Breast epithelium (tissue), 4 donors: ENCODE measurements around the gene CHRDL1. TPM values are rescaled to one million over a fixed set of nuclear protein-coding genes. Genes with fewer than 3 reads are reported as not detected.
A peak's percentile ranks its signal among the peaks of the same experiment; 100 is the strongest.

Experiments
- DNase-seq, 2 donors: peaks; one replicate each; pipeline ENCODE4 v3.0.0-alpha.2; 2019; ENCODE audit warnings: low spot score in 2 of 2
- H3K27ac ChIP-seq, 2 donors: fragments of 200-600 bp; sonication (generic) in 1 of 2; one replicate each; pipeline ENCODE4 v1.5.1; 2016 to 2019; ENCODE audit warnings: mild to moderate bottlenecking in 1 of 2
- H3K27me3 ChIP-seq, 2 donors: fragments of 200-600 bp; sonication (generic) in 1 of 2; one replicate each; pipeline versions ENCODE4 v1.5.1 to v1.6.0; 2017 to 2019; ENCODE audit warnings: control low read depth in 1 of 2, mild to moderate bottlenecking in 1 of 2
- H3K36me3 ChIP-seq: fragments of 200-600 bp; one replicate; pipeline ENCODE4 v1.5.1; 2019
- H3K4me1 ChIP-seq, 2 donors: fragments of 200-600 bp; sonication (generic); one replicate each; pipeline ENCODE4 v1.5.1; 2016 to 2019; ENCODE audit warnings: control low read depth in 1 of 2
- H3K4me3 ChIP-seq, 3 donors: fragments of 200-600 bp; sonication (generic); 1 replicate in 2 of 3; 2 replicates in 1 of 3; pipeline ENCODE4 v1.5.1; 2016 to 2019; ENCODE audit warnings: mild to moderate bottlenecking in 3 of 3, moderate library complexity in 2 of 3
- H3K9me3 ChIP-seq, 2 donors: fragments of 200-600 bp; sonication (generic) in 1 of 2; one replicate each; pipeline ENCODE4 v1.5.1; 2016 to 2019; ENCODE audit warnings: control low read depth in 1 of 2
- POLR2A ChIP-seq: fragments of 450-650 bp; IDR thresholded peaks from one replicate; pipeline ENCODE4 v1.6.1; 2016; ENCODE audit warnings: antibody characterized with exemption, mild to moderate bottlenecking, moderate library complexity
- POLR2AphosphoS5 ChIP-seq, 3 donors: sonication (generic); formaldehyde crosslinking; IDR thresholded peaks; one replicate each; pipeline ENCODE4 v1.6.1; 2017; ENCODE audit warnings: antibody characterized with exemption in 3 of 3
- intact Hi-C: fragments of 100-400 bp; cut with DNase I; formaldehyde crosslinking; loops from one replicate; pipeline ENCODE4 v1.15.1; 2023; ENCODE audit warnings: low total_unique reads
- total RNA-seq, 3 donors: library from RNA; depleted of rRNA; stranded (reverse); fragments of >200 nt; gene quantifications; one replicate each; pipeline ENCODE4 v1.1.0, GENCODE V29; 2016
- TF ChIP-seq, protein P1 (sequence below), 3 donors: fragments of 450-650 bp; IDR thresholded peaks; one replicate each; pipeline ENCODE4 v1.5.1; 2016 to 2017; ENCODE audit warnings: antibody characterized with exemption in 3 of 3, mild to moderate bottlenecking in 3 of 3, moderate library complexity in 3 of 3

Gene CHRDL1
- total RNA-seq, 3 donors from 2014 or later: 37.3 to 396 (median 72.1) TPM

- Histone ChIP-seq H3K9me3 (no peaks in the 10 kb centered on the region), H3K4me1 (no peaks in the 10 kb centered on the region), H3K36me3 (no peaks in the 10 kb centered on the region), H3K27me3 (peaks cover 0 to 54% of the 10 kb centered on the region in 2 donors), H3K27ac (peak overlapping the region in 1 of 2 donors; percentile 43), H3K4me3 (no peak overlapping the region)
- no peak for DNase-seq
- intact Hi-C loops: no loop called here
- TF ChIP-seq POLR2AphosphoS5 (IDR thresholded peaks at IDR 0.05) (no peak), POLR2A (no peak)
- TF ChIP-seq, protein P1, sequence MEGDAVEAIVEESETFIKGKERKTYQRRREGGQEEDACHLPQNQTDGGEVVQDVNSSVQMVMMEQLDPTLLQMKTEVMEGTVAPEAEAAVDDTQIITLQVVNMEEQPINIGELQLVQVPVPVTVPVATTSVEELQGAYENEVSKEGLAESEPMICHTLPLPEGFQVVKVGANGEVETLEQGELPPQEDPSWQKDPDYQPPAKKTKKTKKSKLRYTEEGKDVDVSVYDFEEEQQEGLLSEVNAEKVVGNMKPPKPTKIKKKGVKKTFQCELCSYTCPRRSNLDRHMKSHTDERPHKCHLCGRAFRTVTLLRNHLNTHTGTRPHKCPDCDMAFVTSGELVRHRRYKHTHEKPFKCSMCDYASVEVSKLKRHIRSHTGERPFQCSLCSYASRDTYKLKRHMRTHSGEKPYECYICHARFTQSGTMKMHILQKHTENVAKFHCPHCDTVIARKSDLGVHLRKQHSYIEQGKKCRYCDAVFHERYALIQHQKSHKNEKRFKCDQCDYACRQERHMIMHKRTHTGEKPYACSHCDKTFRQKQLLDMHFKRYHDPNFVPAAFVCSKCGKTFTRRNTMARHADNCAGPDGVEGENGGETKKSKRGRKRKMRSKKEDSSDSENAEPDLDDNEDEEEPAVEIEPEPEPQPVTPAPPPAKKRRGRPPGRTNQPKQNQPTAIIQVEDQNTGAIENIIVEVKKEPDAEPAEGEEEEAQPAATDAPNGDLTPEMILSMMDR (IDR thresholded peaks at IDR 0.05): no peak
Measured at GRCh38 chrX:110745288-110745687, 50.3 kb downstream of the CHRDL1 start.

DNA sequence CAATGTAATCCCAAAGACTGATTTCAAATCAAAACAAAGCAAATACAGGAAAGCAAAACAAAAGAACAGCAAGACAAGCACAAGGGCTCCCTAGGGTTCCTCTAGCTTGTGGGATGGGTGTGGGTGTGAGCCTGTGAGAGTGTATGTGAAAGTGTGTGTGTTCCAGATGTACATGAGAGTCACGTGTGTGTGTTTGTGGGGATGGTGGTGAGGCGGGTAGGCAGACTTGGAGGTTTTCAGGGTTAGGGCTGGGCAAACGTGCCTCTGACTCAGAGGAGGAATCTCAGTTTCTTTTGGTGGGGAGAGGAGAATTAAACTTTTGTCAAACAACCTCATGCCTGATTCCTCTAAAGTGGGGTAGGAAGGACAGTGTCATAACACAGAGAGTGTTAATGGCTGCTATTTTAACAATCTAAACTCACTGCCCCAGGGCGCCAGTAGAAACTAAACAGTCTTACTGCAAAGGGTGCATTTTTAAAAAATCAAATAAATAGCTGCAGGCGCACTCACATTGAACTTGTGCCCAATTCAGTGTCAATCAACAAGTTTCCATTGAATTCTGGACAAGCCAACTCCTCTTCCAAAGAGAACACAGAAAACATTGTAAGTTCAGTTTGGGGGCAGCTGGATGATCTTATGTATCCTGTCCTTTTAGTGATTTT, 51.8 kb downstream of the CHRDL1 start:
- no peaks in the 10 kb centered on the region for H3K36me3 ChIP-seq
- no peak for TF ChIP-seq POLR2A
- TF ChIP-seq, protein P1 (IDR thresholded peaks at IDR 0.05): no peak
- TF ChIP-seq POLR2AphosphoS5 (IDR thresholded peaks at IDR 0.05): no peak
- DNase-seq: no peak
- H3K27me3 ChIP-seq: peaks cover 0 to 60% of the 10 kb centered on the region in 2 donors
- no peaks in the 10 kb centered on the region for H3K4me1 ChIP-seq
- no peak overlapping the region for H3K4me3 ChIP-seq
- H3K27ac ChIP-seq: peak overlapping the region in 1 of 2 donors; percentile 8
- intact Hi-C loops: no loop called here
- no peaks in the 10 kb centered on the region for H3K9me3 ChIP-seq

DNA sequence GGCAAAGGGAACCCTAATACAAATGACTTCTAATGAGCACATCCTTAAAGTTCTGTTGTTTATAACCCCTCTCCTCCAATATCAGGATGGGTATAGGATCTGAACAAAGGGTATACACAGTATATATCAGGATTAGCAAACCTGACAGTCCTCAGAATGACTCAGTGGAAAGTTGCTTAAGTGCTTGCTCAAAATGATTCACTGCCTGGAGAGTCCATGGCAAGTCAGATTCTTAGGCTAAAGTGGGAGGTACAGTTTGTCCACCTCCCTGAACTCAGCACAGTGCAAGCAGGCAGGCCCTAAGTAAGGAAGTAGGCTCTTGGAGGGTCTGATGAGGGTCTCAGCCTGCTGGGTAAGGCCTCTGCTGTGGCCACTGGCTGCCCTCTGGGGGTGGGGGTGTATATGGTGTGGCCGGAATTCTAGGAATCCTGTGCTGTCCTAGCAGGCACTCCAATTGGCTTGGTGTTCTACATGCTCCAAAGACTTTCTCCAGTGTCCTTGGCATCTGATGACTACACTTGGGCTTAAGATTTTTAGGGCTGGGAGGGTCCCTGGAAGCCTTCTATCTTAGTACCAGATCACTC, 54.3 kb downstream of the CHRDL1 start:
- Histone ChIP-seq H3K4me1 (no peaks in the 10 kb centered on the region), H3K9me3 (no peaks in the 10 kb centered on the region), H3K27ac (no peak overlapping the region), H3K36me3 (no peaks in the 10 kb centered on the region), H3K4me3 (no peak overlapping the region), H3K27me3 (peaks cover 0 to 57% of the 10 kb centered on the region in 2 donors)
- TF ChIP-seq, protein P1 (IDR thresholded peaks at IDR 0.05): no peak
- TF ChIP-seq POLR2AphosphoS5 (IDR thresholded peaks at IDR 0.05) (no peak), POLR2A (no peak)
- no peak for DNase-seq
- intact Hi-C loops: no loop called here

- H3K27me3 ChIP-seq: peaks cover 0 to 53% of the 10 kb centered on the region in 2 donors
- DNase-seq: no peak
- TF ChIP-seq, protein P1 (IDR thresholded peaks at IDR 0.05): no peak
- TF ChIP-seq POLR2AphosphoS5 (IDR thresholded peaks at IDR 0.05) (no peak), POLR2A (no peak)
- H3K4me1 ChIP-seq: no peaks in the 10 kb centered on the region
- H3K9me3 ChIP-seq: no peaks in the 10 kb centered on the region
- intact Hi-C loops: no loop called here
- H3K4me3 ChIP-seq: no peak overlapping the region
- no peak overlapping the region for H3K27ac ChIP-seq
- no peaks in the 10 kb centered on the region for H3K36me3 ChIP-seq
Measured at GRCh38 chrX:110734894-110735541, 60.6 kb downstream of the CHRDL1 start.

DNA sequence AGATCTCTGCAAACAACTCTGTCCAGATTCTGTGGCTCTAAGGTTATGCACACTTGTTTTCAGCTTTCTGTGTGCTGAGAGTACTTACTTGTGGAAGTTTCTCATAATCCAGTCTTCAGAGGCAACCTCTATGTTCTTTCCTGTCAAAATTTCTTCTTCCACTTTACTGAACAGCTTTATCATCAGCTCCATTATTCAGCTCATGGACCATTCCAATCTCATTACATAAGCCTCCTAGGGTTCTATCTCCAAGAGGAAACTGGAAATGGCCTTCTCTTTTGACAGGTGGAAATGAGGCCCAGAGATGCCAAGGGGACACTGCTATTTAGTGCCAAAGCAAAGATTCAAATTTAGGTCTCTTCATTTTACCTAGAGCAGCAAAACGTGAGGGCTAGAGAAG, 61.3 kb downstream of the CHRDL1 start:
- Histone ChIP-seq H3K36me3 (no peaks in the 10 kb centered on the region), H3K9me3 (no peaks in the 10 kb centered on the region), H3K4me1 (no peaks in the 10 kb centered on the region), H3K27ac (no peak overlapping the region), H3K27me3 (peaks cover 0 to 50% of the 10 kb centered on the region in 2 donors), H3K4me3 (no peak overlapping the region)
- TF ChIP-seq, protein P1 (IDR thresholded peaks at IDR 0.05): no peak
- TF ChIP-seq POLR2A (no peak), POLR2AphosphoS5 (IDR thresholded peaks at IDR 0.05) (no peak)
- intact Hi-C loops: no loop called here
- no peak for DNase-seq
